Gastroesophageal sphincter (tissue), 3 donors: ENCODE measurements around the gene CEBPZ.

Experiments
- CTCF ChIP-seq, 4 experiments: fragments of 200-600 bp in 2 of 4; fragments of 450-650 bp in 2 of 4; sonication (generic) in 1 of 4; IDR thresholded peaks; one replicate each; pipeline ENCODE4 v1.5.1; 2017 to 2019; ENCODE audit warnings: antibody characterized with exemption in 4 of 4, mild to moderate bottlenecking in 2 of 4, moderate library complexity in 2 of 4
- EP300 ChIP-seq: sonication (generic); formaldehyde crosslinking; IDR thresholded peaks from one replicate; pipeline ENCODE4 v1.6.1; 2017; ENCODE audit warnings: antibody characterized with exemption, mild to moderate bottlenecking
- POLR2A ChIP-seq, 2 donors: fragments of 450-650 bp; IDR thresholded peaks; one replicate each; pipeline ENCODE4 v1.6.1; 2017; ENCODE audit warnings: antibody characterized with exemption in 2 of 2, mild to moderate bottlenecking in 2 of 2, moderate library complexity in 1 of 2
- POLR2AphosphoS5 ChIP-seq: sonication (generic); formaldehyde crosslinking; IDR thresholded peaks from one replicate; pipeline ENCODE4 v1.6.1; 2017; ENCODE audit warnings: antibody characterized with exemption

- no peak for TF ChIP-seq POLR2AphosphoS5
- TF ChIP-seq CTCF (IDR thresholded peaks at IDR 0.05), result no peak
- TF ChIP-seq EP300, result no peak
- TF ChIP-seq POLR2A (IDR thresholded peaks at IDR 0.05), result no peak
These were observed 51.3 kb downstream of the CEBPZ start for GRCh38 chr2:37180006-37180639.
